Spleen (tissue), 7 donors: Measurements from ENCODE around the gene GALNT17.

Experiments
- POLR2A ChIP-seq, 3 donors: fragments of 450-650 bp; IDR thresholded peaks; one replicate each; pipeline ENCODE4 v1.5.1; 2017; ENCODE audit warnings: antibody characterized with exemption in 3 of 3, mild to moderate bottlenecking in 1 of 3
- TF ChIP-seq, protein P1 (sequence below), 11 experiments: fragments of 200-600 bp in 7 of 11; fragments of 450-650 bp in 4 of 11; sonication (generic) in 4 of 11; IDR thresholded peaks in 8 of 11; conservative IDR thresholded peaks in 3 of 11; 1 replicate in 7 of 11; 2 replicates in 4 of 11; pipeline versions ENCODE4 v1.4.0 to v1.8.0; 2016 to 2021; ENCODE audit warnings: antibody characterized with exemption in 11 of 11, inconsistent platforms in 4 of 11, mild to moderate bottlenecking in 1 of 11
- donor health status: DM: no; HTN: no; CAD: no; lungs with moderate emphysema.
- donor health status: DM: no; HTN: no; CAD: no.
- donor health status: DM: no; HTN: no; CAD: no.

- TF ChIP-seq, protein P1, sequence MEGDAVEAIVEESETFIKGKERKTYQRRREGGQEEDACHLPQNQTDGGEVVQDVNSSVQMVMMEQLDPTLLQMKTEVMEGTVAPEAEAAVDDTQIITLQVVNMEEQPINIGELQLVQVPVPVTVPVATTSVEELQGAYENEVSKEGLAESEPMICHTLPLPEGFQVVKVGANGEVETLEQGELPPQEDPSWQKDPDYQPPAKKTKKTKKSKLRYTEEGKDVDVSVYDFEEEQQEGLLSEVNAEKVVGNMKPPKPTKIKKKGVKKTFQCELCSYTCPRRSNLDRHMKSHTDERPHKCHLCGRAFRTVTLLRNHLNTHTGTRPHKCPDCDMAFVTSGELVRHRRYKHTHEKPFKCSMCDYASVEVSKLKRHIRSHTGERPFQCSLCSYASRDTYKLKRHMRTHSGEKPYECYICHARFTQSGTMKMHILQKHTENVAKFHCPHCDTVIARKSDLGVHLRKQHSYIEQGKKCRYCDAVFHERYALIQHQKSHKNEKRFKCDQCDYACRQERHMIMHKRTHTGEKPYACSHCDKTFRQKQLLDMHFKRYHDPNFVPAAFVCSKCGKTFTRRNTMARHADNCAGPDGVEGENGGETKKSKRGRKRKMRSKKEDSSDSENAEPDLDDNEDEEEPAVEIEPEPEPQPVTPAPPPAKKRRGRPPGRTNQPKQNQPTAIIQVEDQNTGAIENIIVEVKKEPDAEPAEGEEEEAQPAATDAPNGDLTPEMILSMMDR (IDR thresholded peaks at IDR 0.05 in 8 of 11, conservative IDR thresholded peaks at IDR 0.05 in 3 of 11): no peak
- no peak for TF ChIP-seq POLR2A (IDR thresholded peaks at IDR 0.05)
These were observed 513.9 kb downstream of the GALNT17 start for GRCh38 chr7:71645836-71646235.
